Ovary (tissue), 9 donors: ENCODE data around the gene BUB3. TPM values are rescaled to one million over a fixed set of nuclear protein-coding genes. Genes with fewer than 3 reads are reported as not detected.
"Not testable (repeated sequence)": the region's sequence is repeated elsewhere in the genome, so short reads cannot be mapped to it uniquely, and the experiment has no call there.

Source experiments
- DNase-seq, 5 donors: peaks; one replicate each; pipeline ENCODE4 v3.0.0-alpha.2; 2019 to 2020
- H3K27ac ChIP-seq, 2 donors: fragments of 200-600 bp; one replicate each; pipeline versions ENCODE4 v1.5.1 to v1.8.0; 2019 to 2022
- H3K27me3 ChIP-seq: fragments of 200-600 bp; one replicate; pipeline ENCODE4 v1.8.0; 2022
- H3K36me3 ChIP-seq: fragments of 200-600 bp; sonication (generic); one replicate; pipeline ENCODE4 v1.5.1; 2019
- H3K4me1 ChIP-seq: one replicate; pipeline ENCODE4 v1.8.1; 2013; ENCODE audit warnings: mild to moderate bottlenecking, moderate library complexity; ENCODE audit not compliant: insufficient read depth
- H3K4me3 ChIP-seq: fragments of 200-600 bp; sonication (generic); one replicate; pipeline ENCODE4 v1.5.1; 2017
- H3K9me3 ChIP-seq, 2 donors: fragments of 200-600 bp in 1 of 2; sonication (generic) in 1 of 2; one replicate each; pipeline versions ENCODE4 v1.5.1 to v1.8.1; 2013 to 2019; ENCODE audit warnings: mild to moderate bottlenecking in 1 of 2, moderate library complexity in 1 of 2
- CTCF ChIP-seq, 3 donors: fragments of 450-650 bp in 2 of 3; fragments of 200-600 bp in 1 of 3; IDR thresholded peaks; one replicate each; pipeline versions ENCODE4 v1.5.1 to v1.8.0; 2016 to 2022; ENCODE audit warnings: antibody characterized with exemption in 3 of 3, mild to moderate bottlenecking in 1 of 3
- EP300 ChIP-seq: sonication (generic); formaldehyde crosslinking; IDR thresholded peaks from one replicate; pipeline ENCODE4 v1.6.1; 2017; ENCODE audit warnings: antibody characterized with exemption
- POLR2A ChIP-seq: fragments of 450-650 bp; IDR thresholded peaks from one replicate; pipeline ENCODE4 v1.6.1; 2017; ENCODE audit warnings: antibody characterized with exemption, mild to moderate bottlenecking, moderate library complexity
- WGBS, 3 donors: extraction: QIAGEN DNeasy Blood & Tissue Kit in 1 of 3; methylation state at CpG; one replicate each; pipeline versions ENCODE4 v1.1.5 to v1.1.7; 2013 to 2017; 5-methylcytosine and 5-hydroxymethylcytosine counted together
- intact Hi-C, 4 donors: fragments of 100-400 bp; cut with DNase I; formaldehyde crosslinking; loops; one replicate each; pipeline versions ENCODE4 v1.11.0 to v1.15.1; 2022 to 2023
- polyA plus RNA-seq, 2 donors: library from polyadenylated mRNA; stranded (reverse); fragments of 200-250 nt in 1 of 2; fragments of 350-450 nt in 1 of 2; fragmentation: Illumina TruSeq in 1 of 2; extraction: RNeasy Lipid Tissue Mini Kit (QIAGEN cat#74804) in 1 of 2; gene quantifications; one replicate each; pipeline ENCODE4 v1.2.3, GENCODE V29; 2013 to 2014
- total RNA-seq, 7 donors: library from RNA; depleted of rRNA in 2 of 7; stranded (reverse); fragments of >200 nt in 2 of 7; fragmentation: NEBNext Ultra II Directional in 3 of 7; extraction: Animal tissue kit (Norgen Biotek cat#: 25700) in 3 of 7; gene quantifications; one replicate each; pipeline versions ENCODE4 v1.1.0 to v1.2.4, GENCODE V29; 2016 to 2023
- donor health status: DM: no; HTN: no; CAD: no; lungs with moderate emphysema.
- donor health status: DM: no; HTN: no; CAD: no.
- donor health status: Bipolar disorder and iron deficiency.
- donor health status: DM: yes; HTN: yes; CAD: no.
- donor health status: DM: no; HTN: no; CAD: no.
- donor health status: DM: yes; HTN: yes; CAD: no.

The BUB3 gene
- total and polyA plus RNA-seq, 9 donors, result 54.8 to 63.1 (median 59.9) TPM

DNA sequence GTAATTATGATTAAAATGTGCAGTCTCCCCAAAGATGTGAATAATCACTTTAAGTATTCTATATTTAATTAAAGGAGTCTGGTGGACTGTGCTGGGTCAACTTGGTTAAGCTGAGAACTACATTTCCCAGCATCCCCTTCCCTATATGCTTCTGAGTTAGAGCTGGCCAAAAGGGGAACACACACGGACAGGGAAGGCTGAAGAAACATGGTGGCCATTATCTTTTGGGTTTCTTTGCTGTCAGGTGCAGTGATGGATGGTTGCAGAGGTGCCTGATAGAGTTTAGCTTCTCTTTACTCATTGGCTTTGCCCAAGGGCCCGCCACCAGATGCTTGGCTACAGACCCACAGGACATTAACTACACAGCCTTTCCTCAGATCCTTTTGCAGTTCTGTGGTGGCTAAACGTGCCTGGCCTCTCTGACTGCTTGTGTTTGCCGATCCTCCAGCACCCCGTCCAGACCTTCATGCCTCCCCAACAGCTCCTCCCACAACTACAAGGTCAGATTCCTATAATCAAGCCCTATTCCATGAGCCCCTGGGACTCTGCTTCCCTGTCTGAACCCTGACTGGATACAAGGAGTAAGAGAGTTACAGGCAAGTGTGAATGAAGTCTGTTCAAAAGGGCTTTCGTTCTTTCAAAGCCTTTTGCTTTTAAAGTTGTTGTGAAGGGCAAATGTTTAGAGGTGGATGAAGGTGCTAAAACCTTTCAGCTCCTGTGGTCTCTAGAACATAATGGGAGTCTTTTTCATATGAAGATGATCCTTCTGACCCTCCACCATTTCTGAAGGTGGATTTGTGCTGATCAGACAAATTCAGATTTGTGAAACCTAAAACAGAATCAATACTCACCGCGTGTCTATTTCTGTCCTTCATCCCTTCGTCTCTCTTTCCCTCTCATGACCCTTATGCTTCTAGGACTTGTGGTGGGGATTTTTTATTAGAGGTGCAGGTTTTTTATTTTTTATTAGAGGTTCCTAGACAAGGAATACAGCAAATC is 21.5 kb downstream of the BUB3 start:
- WGBS, 3 donors, result 67 to 72% (median 70%) methylated on average over 9 of the region's 9 CpGs
- TF ChIP-seq CTCF (IDR thresholded peaks at IDR 0.05), result no peak
- no peak for TF ChIP-seq EP300
- no peak for TF ChIP-seq POLR2A
- no peak for DNase-seq
- no peaks in the 10 kb centered on the region for H3K4me1 ChIP-seq
- no peaks in the 10 kb centered on the region for H3K27me3 ChIP-seq
- H3K36me3 ChIP-seq, result no peaks in the 10 kb centered on the region
- H3K27ac ChIP-seq, result no peak overlapping the region
- no peak overlapping the region for H3K4me3 ChIP-seq
- intact Hi-C loops, result no loop called here
- no peaks in the 10 kb centered on the region for H3K9me3 ChIP-seq

- H3K27me3 ChIP-seq, H3K4me1 ChIP-seq, H3K4me3 ChIP-seq, DNase-seq, H3K36me3 ChIP-seq, H3K27ac ChIP-seq, intact Hi-C loops, H3K9me3 ChIP-seq: not testable (repeated sequence)
- 90 to 97% (median 95%) methylated on average over 4 of the region's 4 CpGs for WGBS, 3 donors
Observed at GRCh38 chr10:123178390-123178789, 24.2 kb downstream of the BUB3 start.

DNA sequence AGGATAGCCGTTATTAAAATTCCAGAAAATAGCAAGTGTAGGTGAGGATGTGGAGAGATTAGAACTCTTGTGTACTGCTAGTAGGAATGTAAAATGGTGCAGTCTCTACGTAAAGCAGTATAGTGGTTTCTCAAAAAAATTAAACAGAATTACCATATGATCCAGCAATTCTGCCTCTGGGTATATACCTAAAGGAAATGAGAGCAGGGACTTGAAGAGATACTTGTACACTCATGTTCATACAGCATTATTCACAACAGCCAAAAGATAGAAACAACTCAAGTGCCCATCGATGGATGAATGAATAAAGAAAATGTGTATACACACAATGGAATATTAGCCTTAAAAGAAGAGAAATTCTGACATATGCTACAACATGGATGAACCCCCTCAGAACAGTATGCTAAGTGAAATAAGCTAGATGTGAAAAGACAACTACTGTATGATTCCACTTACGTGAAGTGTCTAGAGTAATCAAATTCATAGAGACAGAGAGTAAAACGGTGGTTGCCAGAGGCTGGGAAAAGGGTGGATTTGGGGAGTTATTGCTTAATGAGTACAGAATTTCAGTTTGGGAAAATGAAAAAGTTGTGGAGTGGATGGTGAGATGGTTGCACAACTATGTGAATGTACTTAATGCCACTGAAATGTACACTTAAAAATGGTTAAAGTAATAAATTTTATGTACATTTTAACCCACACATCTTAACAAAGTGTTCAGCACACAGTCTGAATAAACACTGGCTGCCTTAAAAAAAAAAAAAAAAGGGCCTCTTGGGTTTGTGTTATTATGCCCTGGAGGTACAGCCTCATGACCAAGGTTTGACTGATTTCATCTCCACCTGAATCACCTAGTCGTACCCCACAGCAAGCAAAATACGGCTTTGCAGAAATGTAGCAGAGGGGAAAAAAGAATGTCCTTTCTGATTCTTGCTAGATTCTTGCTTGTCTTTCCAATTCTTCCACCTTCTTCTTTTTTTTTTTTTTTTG is 26.2 kb downstream of the BUB3 start:
- Histone ChIP-seq H3K9me3 (no peaks in the 10 kb centered on the region), H3K36me3 (no peaks in the 10 kb centered on the region), H3K27ac (no peak overlapping the region), H3K4me3 (no peak overlapping the region), H3K4me1 (no peaks in the 10 kb centered on the region), H3K27me3 (no peaks in the 10 kb centered on the region)
- intact Hi-C loops, result no loop called here
- TF ChIP-seq CTCF (IDR thresholded peaks at IDR 0.05) (no peak), POLR2A (no peak), EP300 (no peak)
- no peak for DNase-seq
- 93 to 96% (median 94%) methylated on average over 7 of the region's 7 CpGs for WGBS, 3 donors

DNA sequence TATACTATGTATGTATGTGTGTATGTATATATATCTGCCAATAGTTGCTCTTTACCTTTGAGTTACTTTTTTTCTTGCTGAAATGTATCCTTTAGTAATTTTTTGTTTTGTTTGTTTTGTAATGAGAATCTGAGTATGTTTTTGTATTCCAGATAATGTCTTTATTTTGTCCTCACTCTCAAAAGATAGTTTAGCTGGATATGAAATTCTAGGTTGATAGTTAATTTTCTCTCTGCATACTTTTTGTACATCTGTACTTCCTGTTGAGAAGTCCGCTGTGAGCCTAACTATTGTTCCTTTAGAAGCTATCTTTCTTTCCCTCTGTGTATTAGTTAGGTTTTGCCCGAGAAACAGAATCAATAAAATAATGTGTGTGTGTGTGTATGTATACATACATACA is 29.5 kb downstream of the BUB3 start:
- H3K4me3 ChIP-seq, result no peak overlapping the region
- H3K27ac ChIP-seq, result no peak overlapping the region
- H3K27me3 ChIP-seq, result no peaks in the 10 kb centered on the region
- H3K36me3 ChIP-seq, result no peaks in the 10 kb centered on the region
- WGBS, 3 donors, result 98 to 99% (median 99%) methylated on average over 2 of the region's 2 CpGs
- H3K4me1 ChIP-seq, result no peaks in the 10 kb centered on the region
- intact Hi-C loops, result no loop called here
- TF ChIP-seq CTCF (IDR thresholded peaks at IDR 0.05) (no peak), POLR2A (no peak), EP300 (no peak)
- H3K9me3 ChIP-seq, result no peaks in the 10 kb centered on the region
- no peak for DNase-seq
